Measurements from ENCODE around the gene NFYA.
"Not testable (repeated sequence)": the region's sequence is repeated elsewhere in the genome, so short reads cannot be mapped to it uniquely, and the experiment has no call there.

The NFYA gene

DNA sequence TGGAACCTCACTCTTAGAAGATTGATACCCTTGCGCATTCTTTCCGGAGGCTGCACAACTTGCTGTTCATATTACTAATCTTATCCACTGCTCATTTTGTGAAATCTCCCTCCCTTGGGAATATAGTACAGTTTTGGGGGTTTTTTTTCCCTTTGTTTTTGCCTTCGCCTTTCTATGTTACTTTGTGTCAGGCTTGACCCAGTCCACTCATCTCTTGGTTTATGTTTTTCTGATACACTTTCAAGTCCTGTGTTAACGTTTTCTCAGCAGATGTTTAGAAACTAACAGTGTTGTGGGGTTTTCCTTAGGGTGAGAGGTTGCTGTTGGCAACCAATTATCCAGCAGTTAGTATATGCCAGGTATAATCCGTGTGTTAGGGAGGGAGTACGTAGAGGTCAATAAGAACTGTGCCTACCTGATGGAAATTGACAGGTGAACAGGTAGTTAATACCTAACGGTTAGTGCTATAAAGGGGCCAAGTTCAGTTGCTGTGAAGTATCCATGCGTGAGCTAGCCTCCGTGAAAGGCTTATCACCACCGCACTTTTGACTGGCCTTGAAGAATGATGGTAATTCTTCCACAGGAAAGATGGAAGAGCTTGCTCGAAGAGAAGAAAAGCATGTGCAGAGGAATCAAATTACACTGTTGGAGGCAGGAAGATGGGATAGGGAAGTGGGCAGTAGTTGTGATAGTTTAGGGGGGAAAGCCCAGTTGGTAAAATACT is 1.4 kb downstream of the NFYA start:
- no peak for DNase-seq

DNA sequence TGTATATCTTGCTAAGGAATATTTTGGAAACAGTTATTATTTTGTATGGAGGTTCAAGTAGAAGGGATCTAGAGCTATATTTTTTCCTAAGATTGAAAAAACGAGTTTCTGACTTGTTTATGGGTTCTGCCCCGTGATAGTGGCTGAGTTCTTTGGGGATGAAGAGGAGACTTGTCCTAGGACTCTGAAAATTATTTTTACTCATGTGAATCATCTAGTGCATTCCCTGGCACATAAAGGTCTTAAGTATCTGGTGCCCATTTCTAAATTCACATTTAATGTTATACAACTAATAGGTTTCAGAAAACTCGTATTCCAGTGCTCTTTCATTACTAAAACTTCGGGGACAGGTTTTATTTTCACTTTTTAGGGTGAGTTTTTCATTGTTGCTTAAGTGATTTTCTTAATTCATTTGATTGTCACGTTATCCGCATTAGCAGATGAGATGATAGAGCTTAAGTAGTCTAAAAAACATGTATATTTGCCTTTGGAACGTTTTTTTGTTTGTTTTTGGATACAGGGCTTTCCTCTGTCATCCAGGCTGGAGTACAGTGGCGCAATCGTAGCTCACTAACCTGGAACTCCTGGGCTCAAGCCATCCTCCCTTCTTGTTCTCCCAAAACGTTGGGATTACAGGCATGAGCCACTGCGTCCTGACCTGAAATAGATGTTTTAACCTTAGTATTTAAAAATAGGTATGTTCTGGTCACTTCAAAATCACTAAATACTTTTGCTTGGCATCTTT is 2.1 kb downstream of the NFYA start:
- no peak for DNase-seq

DNA sequence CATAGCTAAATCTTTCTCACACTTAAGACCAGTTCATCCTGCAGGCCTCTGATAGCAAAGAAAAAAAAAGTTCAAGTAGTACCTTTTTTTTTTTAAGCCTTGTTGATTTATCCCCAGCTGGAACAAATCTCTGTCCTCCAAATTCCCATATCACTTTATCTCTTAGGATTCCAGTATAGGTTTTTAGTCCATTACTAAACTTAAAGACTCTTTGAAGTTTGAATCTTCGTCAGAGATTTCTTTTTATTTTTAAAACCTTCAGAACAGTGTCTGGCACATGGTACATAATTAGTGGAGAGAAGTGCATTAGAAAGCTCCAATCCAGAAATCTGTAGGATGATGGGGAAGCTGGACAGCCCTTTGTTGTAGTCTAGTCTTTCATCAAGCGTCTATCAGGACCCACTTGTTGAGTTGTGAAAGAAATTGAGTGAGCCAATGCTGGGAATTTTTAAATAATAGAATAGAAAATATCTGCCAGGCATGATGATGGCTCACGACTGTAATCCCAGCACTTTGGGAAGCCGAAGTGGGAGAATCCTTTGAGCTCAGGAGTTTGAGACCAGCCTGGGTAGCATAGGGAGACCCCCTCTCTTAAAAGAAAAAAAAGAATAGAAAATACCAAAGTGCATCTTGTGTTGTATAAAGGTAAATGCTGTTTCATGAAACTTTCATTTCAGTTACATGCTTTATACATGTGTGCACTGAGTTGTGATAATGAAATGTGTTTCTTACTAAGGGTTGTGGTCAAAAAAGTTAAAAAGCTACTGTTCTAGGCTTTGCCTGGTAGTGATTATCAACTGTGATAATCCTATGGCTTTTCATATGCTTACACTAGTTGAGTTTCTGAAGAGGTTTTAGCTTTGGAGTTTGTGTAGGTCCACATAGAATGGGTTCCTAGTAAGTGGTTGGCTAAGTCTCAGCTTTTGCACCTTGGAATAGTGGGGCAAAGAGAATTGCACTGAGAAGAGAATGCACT is 3.2 kb downstream of the NFYA start:
- no peak for DNase-seq

GRCh38 chr6:41077536-41077935 is 4.8 kb downstream of the NFYA start:
- DNase-seq: no peak

GRCh38 chr6:41078101-41078500 is 5.3 kb downstream of the NFYA start:
- no peak for DNase-seq

GRCh38 chr6:41079080-41079479 is 6.3 kb downstream of the NFYA start:
- no peak for DNase-seq

- no peak for DNase-seq
These were observed 7.8 kb downstream of the NFYA start for GRCh38 chr6:41080621-41081020.

GRCh38 chr6:41083072-41083471 is 10.3 kb downstream of the NFYA start:
- no peak for DNase-seq

GRCh38 chr6:41085182-41085581 is 12.4 kb downstream of the NFYA start:
- no peak for DNase-seq

DNA sequence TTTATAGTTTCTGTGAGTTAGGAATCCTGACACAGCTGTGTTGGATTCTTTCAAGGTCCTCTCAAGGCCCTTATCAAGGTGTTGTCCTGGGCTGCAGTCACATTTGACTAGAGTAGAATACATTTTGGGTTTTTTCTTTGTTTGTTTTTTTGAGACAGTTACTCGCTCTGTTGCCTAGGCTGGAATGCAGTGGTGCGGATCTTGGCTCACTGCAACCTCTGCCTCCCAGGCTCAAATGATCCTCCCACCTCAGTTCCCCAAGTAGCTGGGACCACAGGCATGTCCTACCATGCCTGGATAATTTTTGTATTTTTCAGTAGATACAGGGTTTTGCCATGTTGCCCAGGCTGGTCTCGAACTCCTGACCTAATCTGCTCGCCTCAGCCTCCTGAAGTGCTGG is 15.7 kb downstream of the NFYA start:
- no peak for DNase-seq

- DNase-seq: no peak
These were observed 18.3 kb downstream of the NFYA start for GRCh38 chr6:41090841-41091761.

DNA sequence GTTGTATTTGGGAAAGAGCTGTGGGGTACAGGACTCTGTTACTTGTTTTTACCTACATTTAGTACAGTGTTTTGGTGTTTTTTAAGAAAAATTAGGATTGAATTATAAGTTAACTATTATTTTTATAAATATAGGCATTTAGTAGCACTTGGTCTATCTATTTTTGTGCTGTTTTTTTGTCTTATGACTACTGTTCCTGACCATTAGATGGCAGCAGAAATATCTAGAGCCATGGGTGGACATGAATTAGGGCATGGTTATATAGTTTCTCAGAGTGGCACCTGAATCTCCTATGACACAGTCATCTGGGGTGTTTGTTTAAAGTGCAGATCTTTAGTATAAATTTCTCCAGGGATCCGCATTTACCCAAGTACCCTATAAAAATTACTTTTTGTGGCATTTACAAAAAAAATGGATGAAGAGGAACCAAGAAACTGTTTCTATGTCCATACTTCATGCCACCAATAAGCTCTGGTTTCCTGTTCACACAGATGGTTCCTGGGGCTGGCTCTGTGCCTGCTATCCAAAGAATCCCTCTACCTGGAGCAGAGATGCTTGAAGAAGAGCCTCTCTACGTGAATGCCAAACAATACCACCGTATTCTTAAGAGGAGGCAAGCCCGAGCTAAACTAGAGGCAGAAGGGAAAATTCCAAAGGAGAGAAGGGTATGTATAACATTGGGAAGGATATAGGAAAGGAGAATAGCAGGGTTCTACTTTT is 19.8 kb downstream of the NFYA start:
- no peak for DNase-seq

DNA sequence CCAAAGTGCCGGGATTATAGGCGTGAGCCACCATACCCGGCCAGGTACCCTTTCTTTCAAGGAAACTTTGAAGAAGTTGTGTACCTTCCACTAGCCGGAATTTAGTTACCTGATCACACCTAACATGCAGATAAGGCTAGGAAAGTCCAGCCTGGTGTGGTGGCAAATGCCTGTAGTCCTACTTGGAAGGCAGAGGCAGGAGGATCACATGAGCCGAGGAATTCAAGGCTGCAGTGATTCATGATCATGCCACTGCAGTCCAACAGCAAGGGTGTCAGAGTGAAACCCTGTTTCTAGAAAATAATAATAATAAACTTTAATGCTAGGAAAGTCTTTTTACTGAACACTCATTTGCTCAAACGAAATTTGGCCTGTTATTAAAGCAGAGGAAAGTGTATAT is 21.0 kb downstream of the NFYA start:
- no peak for DNase-seq

GRCh38 chr6:41097467-41098090 is 24.8 kb downstream of the NFYA start:
- no peak for DNase-seq

- DNase-seq: no peak
These were observed 25.6 kb downstream of the NFYA start for GRCh38 chr6:41098366-41098765.

- no peak for DNase-seq
These were observed 28.1 kb downstream of the NFYA start for GRCh38 chr6:41100871-41101287.

DNA sequence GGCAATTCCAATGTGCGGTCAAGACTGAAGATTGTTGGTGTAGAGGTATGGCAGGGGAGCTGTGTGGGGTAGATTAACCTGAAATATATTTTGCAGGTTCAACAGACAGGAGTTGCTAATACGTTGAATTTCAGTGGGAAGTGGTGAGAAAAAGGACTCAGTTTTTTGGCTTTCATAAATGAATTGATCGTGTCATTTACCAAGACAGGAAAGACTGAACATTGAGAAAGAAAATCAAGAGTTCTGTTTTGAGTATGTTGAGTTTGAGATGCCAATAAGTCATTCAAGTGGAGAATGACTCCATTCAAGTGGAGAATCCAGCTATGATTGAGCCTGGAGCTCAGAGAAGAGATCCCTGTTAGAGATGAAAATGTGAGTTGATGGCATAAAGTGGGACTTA is 31.1 kb downstream of the NFYA start:
- DNase-seq: no peak

DNA sequence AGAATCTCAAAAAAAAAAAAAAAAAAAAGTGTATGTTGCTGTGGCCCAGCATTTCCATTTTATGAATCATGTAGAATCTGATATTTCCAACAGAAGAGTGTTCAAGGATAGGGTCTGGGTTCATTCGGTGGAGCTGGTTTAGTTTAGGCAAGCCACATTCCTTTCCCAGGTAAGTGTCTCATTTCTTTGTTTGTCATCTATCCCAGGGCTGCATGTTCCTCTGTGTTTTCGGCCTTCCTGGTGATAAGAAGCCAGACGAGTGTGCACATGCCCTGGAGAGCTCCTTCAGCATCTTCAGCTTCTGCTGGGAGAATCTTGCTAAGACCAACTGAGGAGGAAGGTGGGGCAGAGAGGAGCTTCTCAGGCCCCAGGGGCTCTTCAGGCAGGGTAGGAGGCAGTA is 38.2 kb downstream of the NFYA start:
- no peak for DNase-seq

GRCh38 chr6:41115027-41115426 is 42.3 kb downstream of the NFYA start:
- not testable (repeated sequence) for DNase-seq

DNA sequence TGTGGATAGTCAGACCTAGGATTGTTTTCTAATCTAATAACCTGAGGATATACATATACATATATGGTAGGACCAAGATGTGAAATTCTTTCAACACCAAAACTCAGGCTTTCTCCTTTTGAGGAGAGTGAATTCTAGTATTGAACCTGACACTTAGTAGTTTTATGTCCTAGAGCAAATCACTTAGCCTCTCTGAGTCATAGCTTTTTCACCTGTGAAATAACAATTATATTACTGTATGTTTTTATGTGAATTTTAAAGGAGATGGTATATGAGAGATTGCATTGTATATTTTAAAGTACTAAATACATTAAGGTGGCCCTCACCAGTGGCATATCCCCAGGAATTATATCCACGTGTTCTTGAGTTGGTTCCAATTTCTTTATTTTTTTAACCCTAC is 46.7 kb downstream of the NFYA start:
- DNase-seq: no peak

DNA sequence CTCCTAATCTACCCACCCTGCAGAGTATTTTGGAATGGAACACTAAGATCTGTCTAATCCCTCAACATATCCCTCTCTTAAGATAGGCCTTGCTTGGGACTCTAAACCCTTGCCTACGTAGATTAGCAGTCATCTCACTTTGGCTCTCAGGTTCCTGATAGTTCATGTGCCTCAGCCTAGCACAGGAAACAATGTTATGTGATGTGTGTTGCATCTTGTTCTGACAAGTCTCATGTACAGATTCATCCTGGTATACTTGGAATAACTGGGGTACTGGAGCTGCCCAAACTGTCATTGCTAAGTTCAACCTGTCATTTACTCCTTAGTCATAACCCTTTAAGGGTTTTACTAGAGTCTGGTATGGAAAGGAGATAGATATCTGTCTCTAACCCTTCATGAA is 47.3 kb downstream of the NFYA start:
- no peak for DNase-seq

Measured in NCI-H187 (cell line).